IPS-18c (cell line): ENCODE measurements around the gene DEUP1.
A peak's percentile ranks its signal among the peaks of the same experiment; 100 is the strongest.
"Not testable (repeated sequence)": the region's sequence is repeated elsewhere in the genome, so short reads cannot be mapped to it uniquely, and the experiment has no call there.

Experiments
- H3K4me3 ChIP-seq: 2 replicates; pipeline ENCODE4 v1.7.0; 2013; ENCODE audit warnings: low read depth, mild to moderate bottlenecking, low read length, moderate library complexity; ENCODE audit not compliant: insufficient read depth
- H3K9me3 ChIP-seq: one replicate; pipeline ENCODE4 v1.6.1; 2013; ENCODE audit warnings: mild to moderate bottlenecking, low read length, moderate library complexity; ENCODE audit not compliant: control insufficient read depth, insufficient read depth

The DEUP1 gene

DNA sequence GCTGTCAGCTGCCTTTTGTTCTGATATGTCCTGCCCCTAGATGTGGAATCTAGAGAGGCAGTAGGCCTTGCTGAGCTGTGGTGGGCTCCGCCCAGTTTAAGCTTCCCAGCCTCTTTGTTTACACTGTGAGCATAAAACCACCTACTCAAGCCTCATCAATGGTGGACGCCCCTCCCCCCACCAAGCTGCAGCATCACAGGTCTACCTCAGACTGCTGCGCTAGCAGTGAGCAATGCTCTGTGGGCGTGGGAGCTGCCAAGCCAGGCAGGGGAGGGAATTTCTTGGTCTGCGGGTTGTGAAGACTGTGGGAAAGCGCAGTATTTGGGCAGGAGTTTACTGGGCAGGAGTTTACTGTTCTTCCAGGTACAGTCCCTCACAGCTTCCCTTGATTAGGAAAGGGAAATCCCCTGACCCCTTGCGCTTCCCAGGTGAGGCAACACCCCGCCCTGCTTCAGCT, 114.1 kb downstream of the DEUP1 start:
- H3K4me3 ChIP-seq = 0 out of 2 replicates have a peak overlapping the region, but pooled peaks have one; percentile 31
- peaks cover 2% of the 10 kb centered on the region for H3K9me3 ChIP-seq

DNA sequence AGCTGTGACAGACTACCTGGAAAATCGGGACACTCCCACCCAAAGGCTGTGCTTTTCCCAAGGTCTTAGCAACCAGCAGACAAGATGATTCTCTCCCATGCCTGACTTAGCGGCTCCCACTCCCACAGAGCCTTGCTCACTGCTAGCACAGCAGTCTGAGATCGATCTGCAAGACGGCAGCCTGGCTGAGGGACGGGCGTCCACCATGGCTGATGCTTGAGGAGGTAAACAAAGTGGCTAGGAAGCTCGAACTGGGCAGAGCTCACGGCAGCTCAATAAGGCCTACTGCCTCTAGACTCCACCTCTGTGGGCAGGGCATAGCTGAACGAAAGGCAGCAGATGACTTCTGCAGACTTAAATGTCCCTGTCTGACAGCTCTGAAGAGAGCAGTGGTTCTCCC, 127.7 kb downstream of the DEUP1 start:
- no peak overlapping the region for H3K4me3 ChIP-seq

DNA sequence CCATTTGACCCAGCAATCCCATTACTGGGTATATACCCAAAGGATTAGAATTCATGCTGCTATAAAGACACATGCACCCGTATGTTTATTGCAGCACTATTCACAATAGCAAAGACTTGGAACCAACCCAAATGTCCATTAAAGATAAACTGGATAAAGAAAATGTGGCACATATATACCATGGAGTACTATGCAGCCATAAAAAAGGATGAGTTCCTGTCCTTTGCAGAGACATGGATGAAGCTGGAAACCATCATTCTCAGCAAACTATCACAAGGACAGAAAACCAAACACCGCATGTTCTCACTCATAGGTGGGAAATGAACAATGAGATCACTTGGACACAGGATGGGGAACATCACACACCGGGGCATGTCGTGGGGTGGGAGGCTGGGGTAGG, 133.1 kb downstream of the DEUP1 start:
- not testable (repeated sequence) for H3K9me3 ChIP-seq, H3K4me3 ChIP-seq

More for the DNA sequence above, 127.7 kb downstream of the DEUP1 start:
- no peaks in the 10 kb centered on the region for H3K9me3 ChIP-seq

DNA sequence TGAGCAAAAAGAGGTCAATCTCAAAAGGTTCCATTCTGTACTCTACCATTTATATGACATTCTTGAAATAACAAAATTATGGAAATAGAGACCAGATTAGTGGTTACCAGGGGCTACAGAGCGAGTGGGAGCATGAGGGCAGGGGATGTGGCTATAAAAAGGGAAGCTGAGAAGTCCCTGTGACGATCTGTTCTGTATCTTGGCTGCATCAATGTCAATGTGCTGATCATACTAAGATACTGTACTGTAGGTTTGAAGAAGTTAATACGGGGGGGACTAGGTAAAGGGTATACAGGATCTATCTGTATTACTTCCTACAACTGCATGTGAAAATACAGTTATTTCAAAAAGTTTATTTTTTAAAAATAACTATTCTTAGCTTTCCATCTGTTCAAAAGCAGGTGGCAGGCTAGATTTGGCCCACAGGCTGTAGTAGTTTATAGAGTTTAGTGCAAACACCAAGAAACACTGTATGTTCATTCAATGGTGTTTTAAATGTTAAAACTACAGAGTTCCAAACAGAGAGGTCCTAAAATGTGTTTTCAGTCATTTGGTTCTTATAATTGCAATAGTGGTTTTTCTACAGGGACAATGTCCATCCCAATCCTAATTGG, 134.5 kb downstream of the DEUP1 start:
- Histone ChIP-seq H3K4me3 (no peak overlapping the region), H3K9me3 (no peaks in the 10 kb centered on the region)

DNA sequence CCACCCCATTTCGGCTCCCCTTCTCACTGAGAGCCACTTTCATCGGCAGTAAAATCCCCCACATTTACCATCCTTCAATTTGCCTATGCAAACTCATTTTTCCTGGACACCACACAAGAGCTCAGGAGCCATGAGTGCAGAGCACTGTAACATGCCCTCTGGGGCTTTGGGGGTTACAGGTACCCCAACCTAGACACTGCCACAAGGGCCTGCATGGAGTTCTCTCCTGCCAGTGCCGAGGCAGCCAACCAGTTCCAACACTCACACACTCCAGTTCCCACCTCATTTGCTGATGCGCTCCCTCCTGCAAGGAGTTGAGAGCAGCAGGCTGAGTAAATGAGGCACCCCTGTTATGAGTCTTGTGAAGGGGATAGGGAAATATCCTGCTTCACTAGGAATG, 136.5 kb downstream of the DEUP1 start:
- Histone ChIP-seq H3K9me3 (no peaks in the 10 kb centered on the region), H3K4me3 (no peak overlapping the region)

DNA sequence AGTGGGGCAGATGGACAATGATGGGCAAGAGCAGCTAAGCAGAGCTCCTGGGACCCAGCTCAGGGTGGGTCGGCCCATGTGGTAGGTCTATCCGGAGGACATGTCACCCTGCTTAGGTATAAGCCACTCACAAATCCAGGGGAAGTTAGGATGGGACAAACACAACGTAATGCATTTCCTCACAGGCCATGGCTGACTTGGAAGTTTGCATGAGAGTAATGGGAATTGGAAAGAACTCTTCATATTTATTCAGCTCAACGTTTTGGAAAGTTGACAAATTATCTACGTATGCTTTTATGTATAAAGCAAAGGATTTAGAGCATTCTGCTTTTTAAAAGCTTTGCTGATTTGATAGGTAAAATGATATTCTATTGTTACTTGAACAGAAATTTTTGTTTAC, 137.7 kb downstream of the DEUP1 start:
- Histone ChIP-seq H3K9me3 (no peaks in the 10 kb centered on the region), H3K4me3 (no peak overlapping the region)

DNA sequence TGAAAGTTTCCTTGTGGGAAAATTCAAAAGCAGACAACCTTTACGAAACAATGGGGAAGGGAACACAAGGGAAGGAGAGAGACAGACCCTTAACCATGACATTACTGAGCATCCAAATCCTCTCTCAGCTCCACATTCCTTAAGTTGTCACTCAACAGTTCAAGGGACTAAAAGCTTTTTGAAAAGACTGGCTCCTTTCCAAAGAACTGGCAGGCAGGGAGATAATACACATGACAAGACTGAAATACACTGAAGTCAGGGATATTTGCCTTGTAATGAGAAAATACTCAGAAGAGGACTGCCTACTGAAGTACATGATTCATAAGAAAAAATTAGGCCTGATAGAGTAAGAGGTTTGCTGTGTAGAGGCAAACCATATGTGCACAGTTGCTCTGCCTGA, 143.6 kb downstream of the DEUP1 start:
- H3K9me3 ChIP-seq = no peaks in the 10 kb centered on the region
- no peak overlapping the region for H3K4me3 ChIP-seq

DNA sequence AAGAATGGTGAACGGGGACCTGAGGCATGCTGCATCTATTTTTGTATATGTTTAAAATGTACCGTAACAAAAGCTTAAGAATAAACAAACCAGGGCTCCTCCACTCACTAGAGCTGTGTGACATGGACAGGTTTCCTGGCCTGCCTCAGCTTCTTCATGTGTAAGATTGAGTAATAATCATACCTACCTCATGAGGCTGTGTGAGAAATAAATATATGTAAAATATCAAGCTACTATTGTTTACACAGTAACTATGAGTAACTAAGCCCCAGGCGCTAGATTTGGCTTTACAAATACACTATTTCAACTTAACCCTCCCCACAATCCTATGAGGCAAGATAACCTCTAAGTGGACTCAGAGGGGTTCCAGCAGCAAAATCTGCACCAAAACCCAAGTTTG, 146.3 kb downstream of the DEUP1 start:
- Histone ChIP-seq H3K4me3 (no peak overlapping the region), H3K9me3 (no peaks in the 10 kb centered on the region)

DNA sequence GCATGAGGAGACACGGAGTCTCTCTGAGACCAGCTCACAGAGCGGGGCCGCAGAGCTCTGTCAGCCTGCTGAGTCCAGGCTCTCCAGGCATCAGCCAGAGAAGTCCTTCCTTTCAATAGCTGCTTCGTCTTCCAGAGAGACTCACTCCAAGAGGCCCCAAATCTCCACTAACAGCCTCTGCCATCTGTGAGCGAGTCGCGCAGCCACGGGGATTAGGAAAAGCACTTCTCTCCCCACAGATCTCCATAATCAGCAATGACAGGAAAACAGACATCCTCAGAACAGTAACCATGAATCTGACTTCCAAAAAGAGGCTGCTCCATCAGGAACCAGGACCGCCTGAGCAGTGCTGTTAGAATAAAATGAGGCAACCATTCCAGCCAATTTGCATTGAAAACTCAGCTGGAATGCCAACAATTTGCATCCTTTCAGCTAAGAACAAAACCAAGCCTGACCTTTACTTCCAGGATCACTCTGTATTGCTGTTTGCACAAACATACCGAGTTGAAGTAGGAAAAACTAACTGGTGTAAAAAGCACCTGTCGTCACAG, 147.2 kb downstream of the DEUP1 start:
- Histone ChIP-seq H3K4me3 (no peak overlapping the region), H3K9me3 (no peaks in the 10 kb centered on the region)

DNA sequence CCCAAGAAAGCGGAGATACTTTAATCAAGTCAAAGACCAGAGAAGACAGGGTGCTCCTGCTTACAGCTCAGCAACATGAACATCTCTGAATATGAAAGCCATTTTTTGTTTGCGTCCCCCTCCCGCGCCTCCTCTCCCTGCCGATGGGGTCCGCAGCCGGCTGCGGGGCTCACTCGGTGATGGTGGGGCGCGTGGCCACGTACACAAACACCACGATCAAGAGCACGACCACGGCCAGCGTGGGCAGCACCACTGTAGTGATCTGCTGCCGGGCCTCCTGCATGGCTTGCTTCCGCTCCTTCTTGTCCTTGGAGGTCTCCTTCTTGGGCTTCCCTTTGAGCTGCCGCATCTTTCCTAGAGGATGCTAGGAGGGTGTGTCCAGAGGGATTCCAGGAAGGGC, 148.3 kb downstream of the DEUP1 start:
- no peak overlapping the region for H3K4me3 ChIP-seq

DNA sequence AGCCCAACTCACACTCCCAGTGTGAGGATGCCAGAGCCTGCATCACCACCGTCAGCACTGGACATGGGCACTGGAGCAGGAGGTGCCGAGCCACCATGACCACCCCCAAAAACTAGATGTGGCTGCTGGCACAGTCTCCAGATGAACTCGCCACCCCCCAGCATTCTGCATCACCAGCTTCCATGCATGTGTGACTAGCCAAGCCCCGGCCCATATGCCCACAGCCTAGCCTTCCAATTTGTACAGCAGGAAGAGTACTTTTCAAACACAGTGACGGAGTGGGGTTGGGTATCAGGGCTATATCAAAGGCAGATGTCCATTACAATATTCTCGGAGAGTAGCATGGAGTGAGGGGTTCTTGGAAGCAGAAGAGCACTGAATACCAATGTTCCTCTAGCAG, 149.7 kb downstream of the DEUP1 start:
- H3K9me3 ChIP-seq = no peaks in the 10 kb centered on the region
- H3K4me3 ChIP-seq = no peak overlapping the region

More for the DNA sequence above, 148.3 kb downstream of the DEUP1 start:
- H3K9me3 ChIP-seq = no peaks in the 10 kb centered on the region

DNA sequence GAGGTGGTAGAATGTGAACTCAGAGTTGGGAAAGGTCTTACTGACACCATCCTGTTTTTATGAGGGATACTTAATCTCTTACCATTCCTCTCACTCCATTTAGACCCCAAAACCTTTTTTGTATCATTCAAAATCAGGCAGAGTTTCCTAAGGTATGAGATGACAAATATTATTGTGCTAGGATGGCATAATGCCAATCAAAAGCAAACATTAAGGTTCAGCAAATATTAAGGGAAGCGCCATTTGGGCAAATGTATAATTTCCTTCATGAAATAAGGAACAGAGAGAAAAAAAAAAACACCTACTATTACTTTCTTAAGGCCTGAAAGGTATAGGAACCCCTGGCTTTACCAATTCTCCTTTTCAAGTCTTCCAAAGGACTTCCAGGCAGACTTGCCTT, 150.2 kb downstream of the DEUP1 start:
- Histone ChIP-seq H3K9me3 (no peaks in the 10 kb centered on the region), H3K4me3 (no peak overlapping the region)

DNA sequence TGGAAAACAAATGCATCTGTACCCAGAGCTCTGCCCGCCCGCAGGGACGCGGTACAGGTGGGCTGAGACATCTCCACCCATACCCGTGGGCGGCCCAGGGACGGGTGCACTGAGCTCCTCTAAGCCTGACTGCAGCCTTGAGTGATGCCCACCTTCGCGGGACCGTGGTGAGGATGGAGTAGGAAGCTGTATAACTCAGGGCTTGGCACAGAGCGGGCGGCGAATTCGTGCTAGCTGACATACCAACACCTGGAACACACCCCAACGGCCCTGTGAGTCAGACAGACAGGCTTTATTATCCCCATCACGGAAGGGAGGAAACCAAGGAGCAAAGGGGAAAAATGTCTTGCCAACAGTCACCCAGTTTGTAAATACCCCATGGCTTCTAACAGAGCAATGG, 150.7 kb downstream of the DEUP1 start:
- Histone ChIP-seq H3K4me3 (no peak overlapping the region), H3K9me3 (no peaks in the 10 kb centered on the region)

DNA sequence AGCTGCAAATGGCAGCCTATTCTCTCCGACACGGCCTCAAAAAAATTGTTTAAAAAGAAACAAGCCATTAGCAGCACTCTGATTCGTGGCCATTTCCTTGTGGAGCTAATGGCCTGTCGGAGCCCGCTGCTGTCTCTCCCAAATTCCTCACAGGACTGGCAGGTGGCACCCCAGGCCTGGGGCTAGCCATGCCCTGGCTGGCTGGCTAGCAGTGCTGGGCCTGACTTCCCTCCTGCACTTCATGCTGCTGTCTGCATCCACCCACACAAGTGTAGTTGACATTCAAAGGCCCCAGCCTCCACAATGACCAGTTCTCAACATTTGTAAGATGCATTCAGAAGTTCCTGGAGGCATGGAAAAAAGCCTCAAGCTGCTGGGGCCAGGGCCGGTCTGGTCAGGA, 151.2 kb downstream of the DEUP1 start:
- Histone ChIP-seq H3K9me3 (no peaks in the 10 kb centered on the region), H3K4me3 (no peak overlapping the region)

DNA sequence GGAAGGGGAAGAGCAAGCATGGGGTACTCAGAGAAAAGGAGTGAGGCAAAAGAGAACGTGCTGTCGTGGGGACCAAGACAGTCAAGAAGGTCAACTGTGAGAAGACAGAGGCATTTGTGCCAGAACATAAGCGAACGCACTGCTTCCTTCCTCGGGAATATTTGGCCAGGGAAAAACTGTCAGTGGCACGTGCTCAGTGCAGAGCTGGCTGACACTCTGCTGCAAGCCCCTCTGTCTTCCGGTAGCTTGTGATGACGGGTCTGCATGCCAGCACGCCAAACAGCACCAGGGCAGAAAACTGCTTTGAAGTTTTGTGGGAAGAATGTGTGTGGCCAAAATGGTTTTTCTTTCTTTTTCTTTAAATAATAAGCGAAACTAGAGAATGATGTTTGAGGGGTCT, 152.0 kb downstream of the DEUP1 start:
- Histone ChIP-seq H3K4me3 (no peak overlapping the region), H3K9me3 (no peaks in the 10 kb centered on the region)

DNA sequence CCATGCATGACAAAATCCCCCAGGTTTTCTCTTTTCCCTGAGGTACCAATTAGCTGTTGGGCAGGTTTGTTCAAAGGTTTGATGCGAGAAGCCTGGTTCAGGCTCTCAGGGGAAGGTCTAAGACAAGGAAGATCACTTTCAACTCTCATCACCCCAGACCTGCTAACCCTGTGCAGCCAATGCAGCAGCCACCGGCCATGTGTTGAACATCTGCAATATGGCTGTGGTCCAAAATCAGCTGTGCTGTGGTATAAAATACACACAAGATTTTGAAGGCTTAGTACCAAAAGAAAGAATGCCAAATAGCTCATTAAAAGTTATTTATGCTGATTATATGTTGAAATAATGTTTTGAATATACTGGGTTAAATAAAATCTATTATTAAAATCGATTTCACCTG, 154.2 kb downstream of the DEUP1 start:
- H3K4me3 ChIP-seq = no peak overlapping the region

DNA sequence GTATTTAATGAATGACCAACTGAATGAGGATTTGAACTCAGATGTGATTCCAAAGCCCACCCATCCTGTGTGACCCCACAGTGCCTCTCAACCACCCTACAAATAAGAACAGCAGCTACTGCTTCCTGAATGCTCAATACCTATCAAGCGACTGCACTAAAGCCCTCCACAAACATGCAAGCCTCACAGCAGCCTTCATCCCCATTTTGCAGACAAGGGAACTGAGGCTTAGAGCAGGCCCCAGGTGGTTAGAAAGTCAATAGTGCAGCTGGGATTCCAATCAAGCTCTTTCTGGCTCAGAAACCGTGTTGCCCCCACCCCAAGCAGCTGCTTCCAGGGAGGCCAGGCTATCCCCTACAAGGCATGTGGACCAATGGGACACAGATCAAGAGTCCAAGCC, 155.4 kb downstream of the DEUP1 start:
- H3K4me3 ChIP-seq = no peak overlapping the region
- no peaks in the 10 kb centered on the region for H3K9me3 ChIP-seq

More for the DNA sequence above, 154.2 kb downstream of the DEUP1 start:
- H3K9me3 ChIP-seq = no peaks in the 10 kb centered on the region

DNA sequence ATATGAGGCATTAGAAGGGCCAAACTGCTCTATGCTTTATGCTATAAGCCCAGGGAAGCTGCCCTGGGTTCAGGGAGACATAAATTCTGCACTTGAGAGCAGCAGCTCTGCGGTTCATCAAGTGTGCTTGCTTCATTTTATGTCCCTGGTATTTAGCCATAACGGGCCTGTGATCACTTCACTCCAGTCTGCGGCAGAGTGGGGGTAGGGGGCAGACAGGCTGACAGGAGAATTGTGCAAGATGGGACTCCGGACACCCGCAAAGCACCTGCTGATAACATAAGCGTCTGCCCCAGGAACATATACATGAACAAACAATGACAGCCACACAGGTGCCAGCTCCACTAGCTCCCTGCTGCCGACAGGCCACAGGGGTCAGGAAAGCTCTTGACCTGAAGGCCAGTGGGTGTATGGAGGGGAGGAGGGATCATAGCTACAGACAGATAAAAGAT, 156.5 kb downstream of the DEUP1 start:
- H3K4me3 ChIP-seq = no peak overlapping the region
- H3K9me3 ChIP-seq = no peaks in the 10 kb centered on the region
